Activated gamma-delta T cell treated with anti-CD3 and anti-CD28 coated beads, Interleukin-2, amount 50 U/mL, for 16 hours (primary cell): ENCODE results near the gene STYXL2.

Experiments used
- DNase-seq: peaks from one replicate; pipeline ENCODE4 v3.0.0-alpha.2; 2020; ENCODE audit warnings: low read depth

STYXL2 gene

DNA sequence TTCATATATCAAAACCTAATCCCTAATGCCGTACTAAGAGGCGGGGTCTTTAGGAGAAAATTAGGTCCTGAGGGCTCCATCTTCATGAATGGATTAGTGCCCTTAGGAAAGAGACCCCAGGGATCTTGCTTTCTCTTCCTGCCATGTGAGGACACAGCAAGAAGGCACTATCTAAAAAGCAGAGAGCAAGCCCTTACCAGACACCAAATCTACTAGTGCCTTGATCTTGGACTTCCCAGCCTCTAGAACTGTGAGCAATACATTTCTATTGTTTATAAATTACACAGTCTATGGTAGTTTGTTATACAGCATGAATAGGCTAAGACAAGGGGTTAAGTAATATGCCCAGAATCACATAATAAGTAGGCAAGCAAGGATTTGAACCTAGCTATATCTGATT, 42.9 kb downstream of the STYXL2 start:
- no peak for DNase-seq

DNA sequence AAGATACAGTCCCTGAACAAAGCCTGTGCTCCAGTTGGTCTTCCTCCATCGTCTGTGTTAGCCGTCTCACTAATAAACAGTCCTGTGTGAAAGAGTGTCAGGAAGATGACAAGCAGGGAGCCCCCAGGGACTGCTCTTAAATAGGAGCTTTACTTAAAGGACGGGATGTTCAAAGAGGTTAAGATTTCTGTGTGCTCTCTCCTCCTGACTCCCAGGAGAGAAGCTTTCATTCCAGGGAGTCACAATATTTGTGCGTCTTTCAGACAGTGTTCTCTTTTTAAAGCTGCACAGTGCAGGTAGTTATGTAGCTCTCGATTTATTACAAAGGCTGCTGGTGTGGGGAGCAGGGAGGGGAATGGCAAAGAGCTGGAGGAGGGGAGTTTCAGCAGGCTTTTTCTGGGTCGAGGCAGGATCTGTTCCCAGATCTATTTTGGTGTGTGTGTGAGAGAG, 43.5 kb downstream of the STYXL2 start:
- DNase-seq: no peak

DNA sequence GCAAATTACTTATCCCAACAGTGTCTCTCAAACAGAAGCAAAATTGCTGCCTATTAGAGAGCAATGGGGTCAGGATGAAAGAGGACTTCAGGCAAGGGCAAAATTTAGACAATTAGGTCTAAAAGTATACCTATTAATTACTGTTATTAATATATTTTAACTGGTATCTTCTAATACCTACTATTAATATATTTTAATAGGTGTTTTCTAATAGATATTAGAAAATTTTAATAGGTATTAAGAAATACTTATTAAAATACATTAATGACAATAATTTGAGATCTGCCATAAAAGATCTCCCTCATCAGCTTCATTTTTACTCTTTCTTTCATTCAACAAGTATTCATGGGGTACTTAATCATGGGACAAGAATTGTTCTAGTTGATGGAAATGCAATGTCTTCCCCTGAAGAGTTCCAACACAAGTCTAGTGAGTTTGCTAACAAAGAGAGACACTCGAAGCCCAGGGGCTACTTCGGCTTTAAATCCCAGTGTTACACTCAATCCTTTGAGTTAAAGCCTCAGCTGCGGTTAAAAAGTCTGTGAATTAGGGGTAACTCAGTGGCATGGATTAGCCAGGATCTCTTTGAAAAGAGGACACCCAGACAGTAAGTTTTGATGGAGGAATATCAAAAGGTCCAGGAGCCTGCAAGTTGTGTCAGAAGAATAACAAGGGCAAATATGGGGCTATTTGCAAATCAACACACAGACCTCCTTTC, 44.1 kb downstream of the STYXL2 start:
- no peak for DNase-seq

DNA sequence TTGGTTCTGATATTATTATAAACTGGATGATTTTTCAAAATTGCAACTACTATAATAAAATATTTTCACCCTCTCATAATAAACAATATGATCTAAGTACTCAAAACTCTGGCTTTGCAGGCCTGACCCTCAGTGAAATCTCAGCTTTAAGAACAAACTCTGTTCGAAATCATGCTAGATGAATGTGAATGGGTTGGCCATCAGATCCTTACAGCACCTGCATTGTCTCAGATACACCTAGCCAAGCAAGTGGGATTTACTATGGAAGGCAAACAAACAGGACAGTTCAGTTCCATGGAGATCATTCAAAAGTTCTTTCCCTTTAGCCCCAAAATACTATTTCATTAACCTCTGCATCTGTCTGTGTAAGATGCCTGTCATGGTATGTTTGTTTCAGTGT, 44.8 kb downstream of the STYXL2 start:
- DNase-seq: no peak

DNA sequence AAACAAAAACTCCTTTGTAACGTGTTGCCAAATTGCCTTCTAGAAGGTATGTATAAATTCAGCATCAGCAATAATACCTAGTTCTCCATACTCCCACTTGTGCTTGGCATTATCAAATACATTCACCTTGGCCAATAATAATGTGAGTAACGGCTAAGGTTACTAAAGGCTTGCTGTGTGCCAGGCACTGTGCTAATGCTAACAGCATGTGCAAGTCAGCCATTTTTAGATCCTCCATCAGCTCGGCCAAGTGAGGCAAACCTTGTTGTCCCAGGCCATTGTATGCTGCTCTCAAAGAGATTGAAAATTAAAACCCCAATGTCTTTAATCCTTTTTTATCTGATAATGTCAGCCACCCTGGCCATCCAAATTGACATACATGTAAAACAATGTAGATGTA, 48.1 kb downstream of the STYXL2 start:
- DNase-seq: no peak
